GM23338 (cell line): Measurements from ENCODE around the gene DTNA. TPM values are rescaled to one million over a fixed set of nuclear protein-coding genes. Genes with fewer than 3 reads are reported as not detected.

Experiments used
- ATAC-seq: fragments of 200-7000 bp; cut with Tn5 transposase; 3 replicates; pipeline ENCODE4 v1.9.1; 2020
- DNase-seq: peaks from one replicate; pipeline ENCODE4 v3.0.0-alpha.2; 2015; ENCODE audit warnings: low spot score
- H2AFZ ChIP-seq: fragments of 200-600 bp; sonication (generic); 2 replicates; pipeline ENCODE4 v1.8.0; 2016; ENCODE audit warnings: antibody characterized with exemption, mild to moderate bottlenecking, moderate library complexity
- H3F3A ChIP-seq: fragments of 200-600 bp; sonication (generic); replicated peaks from 2 replicates; pipeline ENCODE4 v1.8.0; 2017; ENCODE audit warnings: antibody characterized with exemption, mixed run types, low read depth
- H3K27ac ChIP-seq: fragments of 200-600 bp; sonication (generic); 2 replicates; pipeline ENCODE4 v1.6.1; 2016; ENCODE audit warnings: low read depth
- H3K27me3 ChIP-seq: fragments of 200-600 bp; sonication (generic); 2 replicates; pipeline ENCODE4 v1.8.0; 2016; ENCODE audit warnings: mild to moderate bottlenecking, mixed run types, moderate library complexity; ENCODE audit not compliant: insufficient read depth
- H3K36me3 ChIP-seq: fragments of 200-600 bp; sonication (generic); 2 replicates; pipeline ENCODE4 v1.8.0; 2016; ENCODE audit warnings: mild to moderate bottlenecking; ENCODE audit not compliant: insufficient read depth
- H3K4me1 ChIP-seq: fragments of 200-600 bp; sonication (generic); 2 replicates; pipeline ENCODE4 v1.8.0; 2016; ENCODE audit warnings: mild to moderate bottlenecking, moderate library complexity; ENCODE audit not compliant: insufficient read depth
- H3K4me2 ChIP-seq: fragments of 200-600 bp; sonication (generic); 2 replicates; pipeline ENCODE4 v1.7.1; 2017; ENCODE audit warnings: mixed run types
- H3K4me3 ChIP-seq: fragments of 200-600 bp; sonication (generic); 2 replicates; pipeline ENCODE4 v1.6.1; 2016; ENCODE audit warnings: mixed run types
- H3K79me2 ChIP-seq: fragments of 200-600 bp; sonication (generic); replicated peaks from 2 replicates; pipeline ENCODE4 v1.8.0; 2017; ENCODE audit warnings: mild to moderate bottlenecking; ENCODE audit not compliant: insufficient read depth
- H3K9me2 ChIP-seq: fragments of 200-600 bp; sonication (generic); 2 replicates; pipeline ENCODE4 v1.8.0; 2017; ENCODE audit not compliant: insufficient read depth
- H4K20me1 ChIP-seq: fragments of 200-600 bp; sonication (generic); replicated peaks from 2 replicates; pipeline ENCODE4 v1.8.0; 2017; ENCODE audit warnings: mild to moderate bottlenecking; ENCODE audit not compliant: insufficient read depth
- H3K27ac Mint-ChIP-seq: 2 replicates; pipeline ENCODE4 v1.8.0; 2020; ENCODE audit warnings: inconsistent platforms, mild to moderate bottlenecking, moderate library complexity, mixed read lengths
- H3K27me3 Mint-ChIP-seq: 3 replicates; pipeline ENCODE4 v1.8.0; 2022; ENCODE audit warnings: low read depth, mild to moderate bottlenecking, moderate library complexity, mixed read lengths, inconsistent platforms; ENCODE audit not compliant: insufficient read depth, poor library complexity
- H3K36me3 Mint-ChIP-seq: 3 replicates; pipeline ENCODE4 v1.8.0; 2021; ENCODE audit warnings: low read depth, mild to moderate bottlenecking, inconsistent platforms, moderate library complexity, mixed read lengths
- H3K4me1 Mint-ChIP-seq: 3 replicates; pipeline ENCODE4 v1.8.0; 2020; ENCODE audit warnings: mild to moderate bottlenecking, inconsistent platforms, mixed read lengths
- H3K4me3 Mint-ChIP-seq: 3 replicates; pipeline ENCODE4 v1.8.0; 2021; ENCODE audit warnings: moderate library complexity, mild to moderate bottlenecking, inconsistent platforms, mixed read lengths
- H3K9me3 Mint-ChIP-seq: 3 replicates; pipeline ENCODE4 v1.8.0; 2020; ENCODE audit warnings: moderate library complexity, mild to moderate bottlenecking, inconsistent platforms, mixed read lengths
- CREB1 ChIP-seq: fragments of 250-450 bp; sonication (Bioruptor Pico); IDR thresholded peaks from 2 replicates; pipeline ENCODE4 v1.5.0; 2020; ENCODE audit warnings: low read depth, mild to moderate bottlenecking, moderate library complexity
- EZH2 ChIP-seq: fragments of 200-600 bp; sonication (generic); IDR thresholded peaks from one replicate; pipeline ENCODE4 v1.8.0; 2017; ENCODE audit warnings: antibody characterized with exemption, mild to moderate bottlenecking, low read depth; ENCODE audit not compliant: unreplicated experiment
- EZH2phosphoT487 ChIP-seq: fragments of 200-600 bp; sonication (generic); IDR thresholded peaks from one replicate; pipeline ENCODE4 v1.8.1; 2018; ENCODE audit warnings: antibody characterized with exemption; ENCODE audit not compliant: unreplicated experiment
- JUNB ChIP-seq: IDR thresholded peaks from one replicate; pipeline ENCODE4 v1.6.1; 2016; ENCODE audit warnings: antibody characterized with exemption; ENCODE audit not compliant: unreplicated experiment
- NANOG ChIP-seq: IDR thresholded peaks from 2 replicates; pipeline ENCODE4 v1.6.1; 2016; ENCODE audit warnings: antibody characterized with exemption, borderline replicate concordance
- POLR2AphosphoS5 ChIP-seq: IDR thresholded peaks from 2 replicates; pipeline ENCODE4 v1.6.1; 2016; ENCODE audit warnings: antibody characterized with exemption, low read depth
- STAT1 ChIP-seq: IDR thresholded peaks from one replicate; pipeline ENCODE4 v1.6.1; 2016; ENCODE audit warnings: antibody characterized with exemption; ENCODE audit not compliant: unreplicated experiment
- ZNF114 ChIP-seq: fragments of 250-450 bp; sonication (Bioruptor Pico); IDR thresholded peaks from 2 replicates; pipeline ENCODE4 v1.5.0; 2020; ENCODE audit warnings: mild to moderate bottlenecking, moderate library complexity
- ZNF331 ChIP-seq: fragments of 250-450 bp; sonication (Bioruptor Pico); IDR thresholded peaks from 2 replicates; pipeline ENCODE4 v1.5.0; 2020; ENCODE audit warnings: low read depth, mild to moderate bottlenecking, moderate library complexity
- polyA plus RNA-seq: library from polyadenylated mRNA; unstranded; fragments of >200 nt; fragmentation: Nextera tagmentation; extraction: Ambion mirVana; gene quantifications from 2 replicates; pipeline ENCODE4 v1.2.1, GENCODE V29; 2016
- total RNA-seq: library from RNA; depleted of rRNA; stranded (reverse); fragments of >200 nt; shearing (Covaris generic); gene quantifications from 2 replicates; pipeline ENCODE4 v1.2.3, GENCODE V29; 2014
- TF ChIP-seq, protein P1 (sequence below): IDR thresholded peaks from one replicate; pipeline ENCODE4 v1.6.1; 2018; ENCODE audit warnings: antibody characterized with exemption; ENCODE audit not compliant: unreplicated experiment
- TF ChIP-seq, protein P2 (sequence below): fragments of 250-450 bp; sonication (Bioruptor Pico); IDR thresholded peaks from 2 replicates; pipeline ENCODE4 v1.5.0; 2020; ENCODE audit warnings: mild to moderate bottlenecking, moderate library complexity
- TF ChIP-seq, protein P3 (sequence below), 2 experiments: fragments of 200-600 bp in 1 of 2; sonication (generic) in 1 of 2; conservative IDR thresholded peaks; 2 replicates each; pipeline versions ENCODE4 v1.5.1 to v1.6.1; 2016 to 2017; ENCODE audit warnings: antibody characterized with exemption in 2 of 2, low read depth in 2 of 2, mild to moderate bottlenecking in 2 of 2, moderate library complexity in 1 of 2
- TF ChIP-seq, protein P4 (sequence below): IDR thresholded peaks from 2 replicates; pipeline ENCODE4 v1.6.1; 2016; ENCODE audit warnings: antibody characterized with exemption

DTNA gene
- total and polyA plus RNA-seq, 2 experiments from 2014 or later, result 11.5 to 25.1 TPM

DNA sequence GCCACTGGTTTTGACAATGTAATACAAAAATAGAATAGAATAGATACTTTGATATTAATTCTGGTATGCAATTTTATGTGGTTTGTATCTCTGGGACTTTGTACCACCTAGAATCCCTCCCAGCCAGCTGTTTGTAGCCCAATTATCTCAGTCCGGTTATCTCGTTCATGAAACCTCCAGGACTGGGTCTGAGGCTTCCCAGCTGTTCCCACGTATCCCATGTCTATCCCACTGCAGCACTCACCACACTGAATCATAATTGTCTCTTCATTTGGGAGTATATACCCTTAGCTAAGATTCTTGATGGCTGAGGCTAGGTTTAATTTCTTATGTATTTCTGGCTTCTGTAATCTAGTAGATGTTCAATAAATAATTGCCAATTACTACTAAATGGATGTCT lies 226.7 kb downstream of the DTNA start:
- no peaks in the 10 kb centered on the region for H3K9me3 Mint-ChIP-seq
- ATAC-seq (no peak), DNase-seq (no peak)
- H3K4me1 Mint-ChIP-seq, result peaks cover 9% of the 10 kb centered on the region; the same call in 2 of the 3 replicates
- Histone ChIP-seq H3K79me2 (no peaks in the 10 kb centered on the region), H3K27ac (no peak overlapping the region), H3F3A (no peaks in the 10 kb centered on the region), H2AFZ (no peak overlapping the region), H4K20me1 (no peaks in the 10 kb centered on the region), H3K4me2 (no peak overlapping the region), H3K9me2 (no peaks in the 10 kb centered on the region), H3K4me3 (no peak overlapping the region), H3K27me3 (no peaks in the 10 kb centered on the region), H3K36me3 (no peaks in the 10 kb centered on the region), H3K4me1 (no peaks in the 10 kb centered on the region)
- TF ChIP-seq JUNB, result no peak
- no peak for TF ChIP-seq EZH2phosphoT487
- TF ChIP-seq, protein P1, sequence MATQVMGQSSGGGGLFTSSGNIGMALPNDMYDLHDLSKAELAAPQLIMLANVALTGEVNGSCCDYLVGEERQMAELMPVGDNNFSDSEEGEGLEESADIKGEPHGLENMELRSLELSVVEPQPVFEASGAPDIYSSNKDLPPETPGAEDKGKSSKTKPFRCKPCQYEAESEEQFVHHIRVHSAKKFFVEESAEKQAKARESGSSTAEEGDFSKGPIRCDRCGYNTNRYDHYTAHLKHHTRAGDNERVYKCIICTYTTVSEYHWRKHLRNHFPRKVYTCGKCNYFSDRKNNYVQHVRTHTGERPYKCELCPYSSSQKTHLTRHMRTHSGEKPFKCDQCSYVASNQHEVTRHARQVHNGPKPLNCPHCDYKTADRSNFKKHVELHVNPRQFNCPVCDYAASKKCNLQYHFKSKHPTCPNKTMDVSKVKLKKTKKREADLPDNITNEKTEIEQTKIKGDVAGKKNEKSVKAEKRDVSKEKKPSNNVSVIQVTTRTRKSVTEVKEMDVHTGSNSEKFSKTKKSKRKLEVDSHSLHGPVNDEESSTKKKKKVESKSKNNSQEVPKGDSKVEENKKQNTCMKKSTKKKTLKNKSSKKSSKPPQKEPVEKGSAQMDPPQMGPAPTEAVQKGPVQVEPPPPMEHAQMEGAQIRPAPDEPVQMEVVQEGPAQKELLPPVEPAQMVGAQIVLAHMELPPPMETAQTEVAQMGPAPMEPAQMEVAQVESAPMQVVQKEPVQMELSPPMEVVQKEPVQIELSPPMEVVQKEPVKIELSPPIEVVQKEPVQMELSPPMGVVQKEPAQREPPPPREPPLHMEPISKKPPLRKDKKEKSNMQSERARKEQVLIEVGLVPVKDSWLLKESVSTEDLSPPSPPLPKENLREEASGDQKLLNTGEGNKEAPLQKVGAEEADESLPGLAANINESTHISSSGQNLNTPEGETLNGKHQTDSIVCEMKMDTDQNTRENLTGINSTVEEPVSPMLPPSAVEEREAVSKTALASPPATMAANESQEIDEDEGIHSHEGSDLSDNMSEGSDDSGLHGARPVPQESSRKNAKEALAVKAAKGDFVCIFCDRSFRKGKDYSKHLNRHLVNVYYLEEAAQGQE, result no peak
- TF ChIP-seq, protein P2, sequence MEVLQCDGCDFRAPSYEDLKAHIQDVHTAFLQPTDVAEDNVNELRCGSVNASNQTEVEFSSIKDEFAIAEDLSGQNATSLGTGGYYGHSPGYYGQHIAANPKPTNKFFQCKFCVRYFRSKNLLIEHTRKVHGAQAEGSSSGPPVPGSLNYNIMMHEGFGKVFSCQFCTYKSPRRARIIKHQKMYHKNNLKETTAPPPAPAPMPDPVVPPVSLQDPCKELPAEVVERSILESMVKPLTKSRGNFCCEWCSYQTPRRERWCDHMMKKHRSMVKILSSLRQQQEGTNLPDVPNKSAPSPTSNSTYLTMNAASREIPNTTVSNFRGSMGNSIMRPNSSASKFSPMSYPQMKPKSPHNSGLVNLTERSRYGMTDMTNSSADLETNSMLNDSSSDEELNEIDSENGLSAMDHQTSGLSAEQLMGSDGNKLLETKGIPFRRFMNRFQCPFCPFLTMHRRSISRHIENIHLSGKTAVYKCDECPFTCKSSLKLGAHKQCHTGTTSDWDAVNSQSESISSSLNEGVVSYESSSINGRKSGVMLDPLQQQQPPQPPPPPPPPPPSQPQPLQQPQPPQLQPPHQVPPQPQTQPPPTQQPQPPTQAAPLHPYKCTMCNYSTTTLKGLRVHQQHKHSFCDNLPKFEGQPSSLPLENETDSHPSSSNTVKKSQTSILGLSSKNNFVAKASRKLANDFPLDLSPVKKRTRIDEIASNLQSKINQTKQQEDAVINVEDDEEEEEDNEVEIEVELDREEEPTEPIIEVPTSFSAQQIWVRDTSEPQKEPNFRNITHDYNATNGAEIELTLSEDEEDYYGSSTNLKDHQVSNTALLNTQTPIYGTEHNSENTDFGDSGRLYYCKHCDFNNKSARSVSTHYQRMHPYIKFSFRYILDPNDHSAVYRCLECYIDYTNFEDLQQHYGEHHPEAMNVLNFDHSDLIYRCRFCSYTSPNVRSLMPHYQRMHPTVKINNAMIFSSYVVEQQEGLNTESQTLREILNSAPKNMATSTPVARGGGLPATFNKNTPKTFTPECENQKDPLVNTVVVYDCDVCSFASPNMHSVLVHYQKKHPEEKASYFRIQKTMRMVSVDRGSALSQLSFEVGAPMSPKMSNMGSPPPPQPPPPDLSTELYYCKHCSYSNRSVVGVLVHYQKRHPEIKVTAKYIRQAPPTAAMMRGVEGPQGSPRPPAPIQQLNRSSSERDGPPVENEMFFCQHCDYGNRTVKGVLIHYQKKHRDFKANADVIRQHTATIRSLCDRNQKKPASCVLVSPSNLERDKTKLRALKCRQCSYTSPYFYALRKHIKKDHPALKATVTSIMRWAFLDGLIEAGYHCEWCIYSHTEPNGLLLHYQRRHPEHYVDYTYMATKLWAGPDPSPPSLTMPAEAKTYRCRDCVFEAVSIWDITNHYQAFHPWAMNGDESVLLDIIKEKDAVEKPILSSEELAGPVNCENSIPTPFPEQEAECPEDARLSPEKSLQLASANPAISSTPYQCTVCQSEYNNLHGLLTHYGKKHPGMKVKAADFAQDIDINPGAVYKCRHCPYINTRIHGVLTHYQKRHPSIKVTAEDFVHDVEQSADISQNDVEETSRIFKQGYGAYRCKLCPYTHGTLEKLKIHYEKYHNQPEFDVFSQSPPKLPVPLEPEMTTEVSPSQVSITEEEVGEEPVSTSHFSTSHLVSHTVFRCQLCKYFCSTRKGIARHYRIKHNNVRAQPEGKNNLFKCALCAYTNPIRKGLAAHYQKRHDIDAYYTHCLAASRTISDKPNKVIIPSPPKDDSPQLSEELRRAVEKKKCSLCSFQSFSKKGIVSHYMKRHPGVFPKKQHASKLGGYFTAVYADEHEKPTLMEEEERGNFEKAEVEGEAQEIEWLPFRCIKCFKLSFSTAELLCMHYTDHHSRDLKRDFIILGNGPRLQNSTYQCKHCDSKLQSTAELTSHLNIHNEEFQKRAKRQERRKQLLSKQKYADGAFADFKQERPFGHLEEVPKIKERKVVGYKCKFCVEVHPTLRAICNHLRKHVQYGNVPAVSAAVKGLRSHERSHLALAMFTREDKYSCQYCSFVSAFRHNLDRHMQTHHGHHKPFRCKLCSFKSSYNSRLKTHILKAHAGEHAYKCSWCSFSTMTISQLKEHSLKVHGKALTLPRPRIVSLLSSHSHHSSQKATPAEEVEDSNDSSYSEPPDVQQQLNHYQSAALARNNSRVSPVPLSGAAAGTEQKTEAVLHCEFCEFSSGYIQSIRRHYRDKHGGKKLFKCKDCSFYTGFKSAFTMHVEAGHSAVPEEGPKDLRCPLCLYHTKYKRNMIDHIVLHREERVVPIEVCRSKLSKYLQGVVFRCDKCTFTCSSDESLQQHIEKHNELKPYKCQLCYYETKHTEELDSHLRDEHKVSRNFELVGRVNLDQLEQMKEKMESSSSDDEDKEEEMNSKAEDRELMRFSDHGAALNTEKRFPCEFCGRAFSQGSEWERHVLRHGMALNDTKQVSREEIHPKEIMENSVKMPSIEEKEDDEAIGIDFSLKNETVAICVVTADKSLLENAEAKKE (CRISPR knock-in tag), result no peak
- no peak for TF ChIP-seq NANOG
- TF ChIP-seq, protein P3, sequence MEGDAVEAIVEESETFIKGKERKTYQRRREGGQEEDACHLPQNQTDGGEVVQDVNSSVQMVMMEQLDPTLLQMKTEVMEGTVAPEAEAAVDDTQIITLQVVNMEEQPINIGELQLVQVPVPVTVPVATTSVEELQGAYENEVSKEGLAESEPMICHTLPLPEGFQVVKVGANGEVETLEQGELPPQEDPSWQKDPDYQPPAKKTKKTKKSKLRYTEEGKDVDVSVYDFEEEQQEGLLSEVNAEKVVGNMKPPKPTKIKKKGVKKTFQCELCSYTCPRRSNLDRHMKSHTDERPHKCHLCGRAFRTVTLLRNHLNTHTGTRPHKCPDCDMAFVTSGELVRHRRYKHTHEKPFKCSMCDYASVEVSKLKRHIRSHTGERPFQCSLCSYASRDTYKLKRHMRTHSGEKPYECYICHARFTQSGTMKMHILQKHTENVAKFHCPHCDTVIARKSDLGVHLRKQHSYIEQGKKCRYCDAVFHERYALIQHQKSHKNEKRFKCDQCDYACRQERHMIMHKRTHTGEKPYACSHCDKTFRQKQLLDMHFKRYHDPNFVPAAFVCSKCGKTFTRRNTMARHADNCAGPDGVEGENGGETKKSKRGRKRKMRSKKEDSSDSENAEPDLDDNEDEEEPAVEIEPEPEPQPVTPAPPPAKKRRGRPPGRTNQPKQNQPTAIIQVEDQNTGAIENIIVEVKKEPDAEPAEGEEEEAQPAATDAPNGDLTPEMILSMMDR (conservative IDR thresholded peaks at IDR 0.05; ENCODE audit: low read depth in 2 of 2), result no peak
- no peak for TF ChIP-seq ZNF331 (CRISPR knock-in tag)
- TF ChIP-seq, protein P4, sequence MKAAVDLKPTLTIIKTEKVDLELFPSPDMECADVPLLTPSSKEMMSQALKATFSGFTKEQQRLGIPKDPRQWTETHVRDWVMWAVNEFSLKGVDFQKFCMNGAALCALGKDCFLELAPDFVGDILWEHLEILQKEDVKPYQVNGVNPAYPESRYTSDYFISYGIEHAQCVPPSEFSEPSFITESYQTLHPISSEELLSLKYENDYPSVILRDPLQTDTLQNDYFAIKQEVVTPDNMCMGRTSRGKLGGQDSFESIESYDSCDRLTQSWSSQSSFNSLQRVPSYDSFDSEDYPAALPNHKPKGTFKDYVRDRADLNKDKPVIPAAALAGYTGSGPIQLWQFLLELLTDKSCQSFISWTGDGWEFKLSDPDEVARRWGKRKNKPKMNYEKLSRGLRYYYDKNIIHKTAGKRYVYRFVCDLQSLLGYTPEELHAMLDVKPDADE, result no peak
- no peak for TF ChIP-seq ZNF114
- no peak for TF ChIP-seq CREB1 (CRISPR knock-in tag)
- TF ChIP-seq STAT1, result no peak
- no peak for TF ChIP-seq POLR2AphosphoS5
- no peak for TF ChIP-seq EZH2
- H3K27ac Mint-ChIP-seq, result no peak overlapping the region
- no peaks in the 10 kb centered on the region for H3K36me3 Mint-ChIP-seq
- H3K4me3 Mint-ChIP-seq, result no peak overlapping the region
- no peaks in the 10 kb centered on the region for H3K27me3 Mint-ChIP-seq
